GM12878 (cell line): ENCODE data around the gene DSTN. TPM values are rescaled to one million over a fixed set of nuclear protein-coding genes. Genes with fewer than 3 reads are reported as not detected.

Experiments used
- ATAC-seq: fragments of 200-7000 bp; cut with Tn5 transposase; 3 replicates; pipeline ENCODE4 v1.9.1; 2020; ENCODE audit warnings: mild to moderate bottlenecking, moderate library complexity
- BruUV-seq: library from RNA; stranded (reverse); fragments of 400-500 nt; replicated peaks from 2 replicates; lab custom pipeline; 2021; lab: Mats Ljungman, UMichigan
- CTCF ChIA-PET: fragments of 300-600 bp; sonication (Branson Sonifier 250); formaldehyde crosslinking; extraction: SDS; loops from one replicate; lab custom pipeline; 2021; ENCODE audit warnings: inconsistent platforms; lab: Yijun Ruan, JAX
- POLR2A ChIA-PET: fragments of 350-600 bp; formaldehyde crosslinking; extraction: SDS; loops from one replicate; lab custom pipeline; 2021; ENCODE audit warnings: inconsistent platforms; lab: Charles Lee
- RAD21 ChIA-PET: fragments of 300-600 bp; sonication (Branson Sonifier 250); formaldehyde crosslinking; loops from one replicate; lab custom pipeline; 2023; ENCODE audit warnings: antibody characterized with exemption; ENCODE audit not compliant: unreplicated experiment; lab: Charles Lee
- SMC1A ChIA-PET: fragments of 300-600 bp; sonication (Branson Sonifier 250); formaldehyde crosslinking; loops from one replicate; lab custom pipeline; 2023; ENCODE audit not compliant: unreplicated experiment, uncharacterized antibody; lab: Charles Lee
- DNase-seq: peaks from one replicate; pipeline ENCODE4 v3.0.0-alpha.2; 2011; ENCODE audit warnings: low read depth, low spot score
- FAIRE-seq: peaks from 3 replicates; lab custom pipeline; 2011; peaks lifted over from hg19 to GRCh38; lab: Jason Lieb, UNC
- H2AFZ ChIP-seq: 2 replicates; pipeline ENCODE4 v1.6.0; 2011; ENCODE audit warnings: low read depth, low read length, control low read depth; ENCODE audit not compliant: control insufficient read depth
- H3K27ac ChIP-seq: 2 replicates; pipeline ENCODE4 v1.5.1; 2011; ENCODE audit warnings: control low read depth; ENCODE audit not compliant: control insufficient read depth, insufficient read depth
- H3K27me3 ChIP-seq, 2 experiments: replicated peaks in 1 of 2; 2 replicates each; pipeline versions ENCODE4 v1.6.0 to v1.6.1; 2011; ENCODE audit warnings: low read length in 1 of 2; ENCODE audit not compliant: control insufficient read depth in 2 of 2, insufficient read depth in 2 of 2
- H3K36me3 ChIP-seq, 2 experiments: 2 replicates each; pipeline ENCODE4 v1.5.1; 2011; ENCODE audit warnings: low read length in 1 of 2; ENCODE audit not compliant: control insufficient read depth in 2 of 2, insufficient read depth in 2 of 2
- H3K4me1 ChIP-seq: 2 replicates; pipeline ENCODE4 v1.6.1; 2011; ENCODE audit warnings: mild to moderate bottlenecking, low read length, moderate library complexity, mixed read lengths; ENCODE audit not compliant: control insufficient read depth, insufficient read depth
- H3K4me2 ChIP-seq: 2 replicates; pipeline ENCODE4 v1.6.0; 2011; ENCODE audit warnings: control low read depth; ENCODE audit not compliant: control insufficient read depth, insufficient read depth
- H3K4me3 ChIP-seq: fragments of 200-600 bp; sonication (generic); 2 replicates; pipeline ENCODE4 v1.5.1; 2016
- H3K79me2 ChIP-seq: 2 replicates; pipeline ENCODE4 v1.6.0; 2011; ENCODE audit warnings: low read length; ENCODE audit not compliant: control insufficient read depth, insufficient read depth
- H3K9ac ChIP-seq: 2 replicates; pipeline ENCODE4 v1.8.0; 2011; ENCODE audit warnings: low read length, control low read depth, mixed read lengths; ENCODE audit not compliant: control insufficient read depth, insufficient read depth
- H3K9me3 ChIP-seq: replicated peaks from 3 replicates; pipeline ENCODE4 v1.5.1; 2011; ENCODE audit warnings: mild to moderate bottlenecking, low read length; ENCODE audit not compliant: control insufficient read depth, insufficient read depth
- H4K20me1 ChIP-seq: 2 replicates; pipeline ENCODE4 v1.6.0; 2011; ENCODE audit not compliant: control insufficient read depth, insufficient read depth
- ASH2L ChIP-seq: fragments of 300-600, 200-600 bp; sonication (generic); IDR thresholded peaks from 2 replicates; pipeline ENCODE4 v1.6.1; 2017; ENCODE audit warnings: low read depth, mild to moderate bottlenecking, borderline replicate concordance
- BCL11A ChIP-seq: IDR thresholded peaks from 2 replicates; pipeline ENCODE4 v1.6.1; 2011; ENCODE audit warnings: low read depth, low read length
- EGR1 ChIP-seq, 2 experiments: IDR thresholded peaks; 1 replicate in 1 of 2; 2 replicates in 1 of 2; pipeline ENCODE4 v1.6.1; 2011 to 2012; ENCODE audit warnings: low read depth in 2 of 2, low read length in 2 of 2, borderline replicate concordance in 1 of 2, mild to moderate bottlenecking in 1 of 2, moderate library complexity in 1 of 2
- HSF1 ChIP-seq: fragments of 150-350 bp; IDR thresholded peaks from 2 replicates; pipeline ENCODE4 v1.6.1; 2014; ENCODE audit warnings: mild to moderate bottlenecking, low read depth, low read length
- IRF5 ChIP-seq: fragments of 450-650 bp; IDR thresholded peaks from 2 replicates; pipeline ENCODE4 v1.6.1; 2017; ENCODE audit warnings: borderline replicate concordance
- MTA3 ChIP-seq: IDR thresholded peaks from 2 replicates; pipeline ENCODE4 v1.6.1; 2012; ENCODE audit warnings: low read length, inconsistent platforms, borderline replicate concordance
- NRF1 ChIP-seq: conservative IDR thresholded peaks from 2 replicates; pipeline ENCODE4 v1.6.1; 2011; ENCODE audit warnings: mild to moderate bottlenecking, low read depth, low read length, improper control_type of control experiment
- PBX3 ChIP-seq: IDR thresholded peaks from 2 replicates; pipeline ENCODE4 v1.6.1; 2011; ENCODE audit warnings: mild to moderate bottlenecking, low read depth, low read length, moderate library complexity; ENCODE audit not compliant: insufficient replicate concordance
- POLR2AphosphoS2 ChIP-seq: IDR thresholded peaks from 2 replicates; pipeline ENCODE4 v1.6.1; 2011; ENCODE audit warnings: low read depth, mild to moderate bottlenecking, low read length, improper control_type of control experiment, moderate library complexity
- POU2F2 ChIP-seq: IDR thresholded peaks from 3 replicates; pipeline ENCODE4 v1.6.1; 2011; ENCODE audit warnings: low read depth, mild to moderate bottlenecking, low read length, borderline replicate concordance
- RELA ChIP-seq: fragments of 450-650 bp; IDR thresholded peaks from 2 replicates; pipeline ENCODE4 v1.8.0; 2014; ENCODE audit warnings: borderline replicate concordance; ENCODE audit not compliant: partially characterized antibody
- SMC3 ChIP-seq: IDR thresholded peaks from 2 replicates; pipeline ENCODE4 v1.6.1; 2011; ENCODE audit warnings: low read length, improper control_type of control experiment, borderline replicate concordance
- USF1 ChIP-seq: IDR thresholded peaks from 2 replicates; pipeline ENCODE4 v1.6.1; 2011; ENCODE audit warnings: borderline replicate concordance, low read depth, mild to moderate bottlenecking, moderate library complexity, mixed read lengths, low read length; ENCODE audit not compliant: insufficient read depth; ENCODE audit errors: extremely low read length
- USF2 ChIP-seq: IDR thresholded peaks from 2 replicates; pipeline ENCODE4 v1.6.1; 2011; ENCODE audit warnings: low read depth, low read length, improper control_type of control experiment, borderline replicate concordance
- ZBTB33 ChIP-seq: fragments of 450-650 bp; IDR thresholded peaks from 2 replicates; pipeline ENCODE4 v1.6.1; 2017; ENCODE audit warnings: mild to moderate bottlenecking
- ZZZ3 ChIP-seq: IDR thresholded peaks from 2 replicates; pipeline ENCODE4 v1.6.1; 2011; ENCODE audit warnings: low read depth; ENCODE audit not compliant: control insufficient read depth, insufficient read length
- WGBS: methylation state at CpG from one replicate; pipeline ENCODE4 v1.1.6; 2016; ENCODE audit warnings: low lambda C conversion rate; ENCODE audit not compliant: insufficient replicate concordance, insufficient coverage; ENCODE audit errors: missing lambda C conversion rate; 5-methylcytosine and 5-hydroxymethylcytosine counted together
- in situ Hi-C: fragments of 300-500 bp; cut with MboI; formaldehyde crosslinking; loops from 9 replicates; pipeline ENCODE4 v1.14.3; 2018; ENCODE audit warnings: mixed read lengths
- intact Hi-C: fragments of 100-400 bp; cut with micrococcal nuclease; formaldehyde crosslinking; loops from one replicate; pipeline ENCODE4 v1.14.2; 2022; ENCODE audit not compliant: unreplicated experiment
- polyA plus RNA-seq, 11 experiments: library from polyadenylated mRNA; depleted of rRNA in 4 of 11; unstranded in 6 of 11; stranded (reverse) in 5 of 11; fragments of >200 nt; fragmentation: Nextera tagmentation in 4 of 11; fragmentation: Illumina TruSeq in 1 of 11; extraction: Ambion mirVana in 4 of 11; extraction: Trizol in 1 of 11; gene quantifications; 1 replicate in 1 of 11; 2 replicates in 10 of 11; pipeline versions ENCODE4 v1.2.1 to v1.2.3, GENCODE V29; 2011 to 2016; ENCODE audit warnings: inconsistent platforms in 2 of 11, missing spikeins in 2 of 11, low read depth in 1 of 11
- total RNA-seq, 4 experiments: library from RNA; depleted of rRNA in 3 of 4; stranded (reverse); fragments of >200 nt in 3 of 4; fragmentation: Illumina TruSeq in 1 of 4; extraction: Trizol in 1 of 4; gene quantifications; 2 replicates each; pipeline versions ENCODE4 v1.2.1 to v1.2.3, GENCODE V29; 2013 to 2021

Gene DSTN
- total and polyA plus RNA-seq, 10 of the 15 experiments (the other 5 are each of a cell fraction or from before 2014, with no cell fraction given), result 26.7 to 137 (median 40.8) TPM

- Histone ChIP-seq H3K4me1 (peaks cover 9% of the 10 kb centered on the region), H3K4me2 (no peak overlapping the region), H4K20me1 (no peaks in the 10 kb centered on the region), H3K4me3 (no peak overlapping the region), H3K27me3 (no peaks in the 10 kb centered on the region), H3K9ac (no peak overlapping the region), H3K36me3 (peaks cover 2 to 5% of the 10 kb centered on the region in 2 experiments; a peak in 3 of 4 replicates), H2AFZ (no peak overlapping the region), H3K9me3 (no peaks in the 10 kb centered on the region), H3K79me2 (no peaks in the 10 kb centered on the region; the same call in 1 of the 2 replicates), H3K27ac (no peak overlapping the region)
- WGBS, result 78% methylated on average over 5 of the region's 5 CpGs
- intact Hi-C loops (no loop called here), in situ Hi-C loops (no loop called here)
- no TSS peak for BruUV-seq
- ChIA-PET POLR2A (no interaction called here), SMC1A (no interaction called here), CTCF (interaction anchor here (0.6 to 1.3 kb wide), 3 partner anchors 8 to 292 kb away, joined by 3 to 6 read pairs (median 3); no protein-coding TSS in a partner anchor), RAD21 (no interaction called here)
- ATAC-seq (no peak), DNase-seq (no peak), FAIRE-seq (no peak)
- TF ChIP-seq IRF5, result no peak
- no peak for TF ChIP-seq SMC3
- TF ChIP-seq NRF1, result no peak
- no peak for TF ChIP-seq RELA
- no peak for TF ChIP-seq POU2F2
- TF ChIP-seq MTA3, result no peak
- TF ChIP-seq POLR2AphosphoS2, result no peak
- TF ChIP-seq PBX3, result no peak
- no peak for TF ChIP-seq ASH2L
- TF ChIP-seq BCL11A, result no peak
- no peak for TF ChIP-seq ZBTB33
- TF ChIP-seq ZZZ3, result no peak
- TF ChIP-seq USF2, result no peak
- no peak for TF ChIP-seq HSF1
- no peak for TF ChIP-seq USF1
- no peak for TF ChIP-seq EGR1 (IDR thresholded peaks at IDR 0.05; ENCODE audit: borderline replicate concordance in 1 of 2, low read depth in 2 of 2, low read length in 2 of 2)
Observed at GRCh38 chr20:17646961-17647301, 77.1 kb downstream of the DSTN start.
